ENCODE measurements around the gene REEP6.

REEP6 gene

DNA sequence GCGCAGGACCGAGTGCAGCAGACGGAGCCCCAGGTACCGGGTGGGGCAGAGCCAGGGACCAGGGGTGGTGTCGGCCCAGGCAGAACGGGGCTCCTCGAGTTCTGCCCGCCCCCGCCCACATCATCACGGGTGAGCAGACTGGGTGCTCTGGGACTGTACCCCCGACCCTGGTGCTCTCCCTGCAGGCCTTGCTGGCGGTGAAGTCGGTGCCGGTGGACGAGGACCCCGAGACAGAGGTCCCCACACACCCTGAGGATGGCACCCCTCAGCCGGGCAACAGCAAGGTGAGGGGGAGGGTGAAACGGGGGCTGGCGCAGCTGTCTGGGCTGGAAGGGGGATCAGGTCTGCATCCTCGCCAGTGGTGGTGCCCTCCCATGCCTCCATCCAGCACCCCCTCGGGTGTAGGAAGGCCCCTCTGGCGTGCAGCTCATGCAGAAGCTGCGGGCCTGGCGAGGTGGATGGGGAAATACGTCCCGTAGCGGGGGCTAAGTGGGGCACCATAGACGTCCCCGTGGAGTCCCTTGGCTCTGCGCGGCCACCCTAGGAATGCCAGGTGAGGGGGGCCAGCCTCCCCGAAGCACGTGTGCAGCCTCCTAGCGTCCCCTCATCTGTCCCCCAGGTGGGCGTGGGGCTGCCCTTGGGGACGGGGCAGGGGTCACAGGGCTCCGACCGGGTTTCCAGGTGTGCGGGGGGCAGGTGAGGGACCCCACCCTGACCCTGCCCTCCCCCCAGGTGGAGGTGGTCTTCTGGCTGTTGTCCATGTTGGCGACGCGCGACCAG lies 34.7 kb upstream of the REEP6 start:
- no peak for DNase-seq (ENCODE audit: low read depth)

DNA sequence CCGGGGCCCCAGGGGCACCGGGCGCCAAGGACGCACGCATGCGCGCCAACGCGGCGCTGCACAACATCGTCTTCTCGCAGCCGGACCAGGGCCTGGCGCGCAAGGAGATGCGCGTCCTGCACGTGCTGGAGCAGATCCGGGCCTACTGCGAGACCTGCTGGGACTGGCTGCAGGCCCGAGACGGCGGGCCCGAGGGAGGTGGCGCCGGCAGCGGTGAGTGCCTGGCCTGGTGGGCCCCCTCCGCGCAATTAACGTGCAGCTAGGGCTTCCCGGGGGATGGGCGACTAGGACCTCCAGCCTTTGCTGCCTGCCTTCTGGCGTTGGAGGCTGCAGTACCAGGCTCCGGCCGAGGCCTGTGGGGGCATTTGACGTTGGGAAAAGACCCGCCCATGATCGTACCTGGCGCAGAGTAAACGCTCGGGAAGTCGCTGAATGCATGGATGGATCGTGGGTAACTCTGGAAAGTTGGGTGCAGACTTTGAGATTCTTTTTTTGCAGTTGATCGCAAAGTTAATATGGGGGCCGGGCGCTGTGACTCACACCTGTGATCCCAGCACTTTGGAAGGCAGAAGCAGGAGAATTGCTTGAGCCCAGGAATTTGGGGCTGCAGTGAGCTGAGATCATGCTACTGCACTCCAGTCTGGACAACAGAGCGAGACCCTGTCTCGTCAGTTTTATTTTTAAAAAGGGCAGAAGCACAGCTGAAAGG lies 33.8 kb upstream of the REEP6 start:
- no peak for DNase-seq (ENCODE audit: low read depth)

DNA sequence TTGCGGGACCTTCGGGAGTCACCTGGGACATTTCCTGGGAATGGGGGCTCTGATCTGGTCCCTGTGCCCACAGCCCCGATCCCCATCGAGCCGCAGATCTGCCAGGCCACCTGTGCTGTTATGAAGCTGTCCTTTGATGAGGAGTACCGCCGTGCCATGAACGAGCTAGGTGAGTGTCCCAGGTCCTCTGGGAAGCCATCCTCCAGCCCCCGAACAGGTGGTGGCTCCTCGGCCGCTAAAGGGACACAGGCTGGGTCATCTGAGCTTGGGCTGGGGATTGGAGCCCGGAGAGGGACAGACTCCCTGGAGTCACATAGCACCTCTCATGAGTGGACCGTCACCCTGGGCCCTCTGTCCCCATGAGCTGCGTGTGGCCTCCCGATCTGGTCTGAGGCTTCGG lies 33.1 kb upstream of the REEP6 start:
- no peak for DNase-seq (ENCODE audit: low read depth)

DNA sequence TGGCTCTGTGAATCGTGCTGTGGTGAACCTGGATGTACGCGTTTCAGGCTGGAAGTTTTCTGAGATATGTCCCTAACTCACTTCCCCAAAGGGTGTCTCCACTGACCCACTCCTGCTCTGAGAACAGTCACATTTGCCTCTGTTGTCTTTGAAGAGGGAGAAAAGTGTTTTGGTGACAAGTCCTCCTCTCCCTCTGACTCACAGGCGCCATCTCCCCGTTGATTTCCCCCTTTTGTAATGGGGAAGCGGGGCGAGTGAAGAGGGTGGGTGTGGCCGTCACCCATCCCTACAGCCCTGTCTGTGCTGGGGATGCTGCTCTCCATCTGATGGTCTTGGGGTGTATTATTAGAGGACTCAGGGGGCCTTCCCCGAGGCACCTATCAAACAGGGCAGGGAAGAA lies 31.5 kb upstream of the REEP6 start:
- no peak for DNase-seq (ENCODE audit: low read depth)

DNA sequence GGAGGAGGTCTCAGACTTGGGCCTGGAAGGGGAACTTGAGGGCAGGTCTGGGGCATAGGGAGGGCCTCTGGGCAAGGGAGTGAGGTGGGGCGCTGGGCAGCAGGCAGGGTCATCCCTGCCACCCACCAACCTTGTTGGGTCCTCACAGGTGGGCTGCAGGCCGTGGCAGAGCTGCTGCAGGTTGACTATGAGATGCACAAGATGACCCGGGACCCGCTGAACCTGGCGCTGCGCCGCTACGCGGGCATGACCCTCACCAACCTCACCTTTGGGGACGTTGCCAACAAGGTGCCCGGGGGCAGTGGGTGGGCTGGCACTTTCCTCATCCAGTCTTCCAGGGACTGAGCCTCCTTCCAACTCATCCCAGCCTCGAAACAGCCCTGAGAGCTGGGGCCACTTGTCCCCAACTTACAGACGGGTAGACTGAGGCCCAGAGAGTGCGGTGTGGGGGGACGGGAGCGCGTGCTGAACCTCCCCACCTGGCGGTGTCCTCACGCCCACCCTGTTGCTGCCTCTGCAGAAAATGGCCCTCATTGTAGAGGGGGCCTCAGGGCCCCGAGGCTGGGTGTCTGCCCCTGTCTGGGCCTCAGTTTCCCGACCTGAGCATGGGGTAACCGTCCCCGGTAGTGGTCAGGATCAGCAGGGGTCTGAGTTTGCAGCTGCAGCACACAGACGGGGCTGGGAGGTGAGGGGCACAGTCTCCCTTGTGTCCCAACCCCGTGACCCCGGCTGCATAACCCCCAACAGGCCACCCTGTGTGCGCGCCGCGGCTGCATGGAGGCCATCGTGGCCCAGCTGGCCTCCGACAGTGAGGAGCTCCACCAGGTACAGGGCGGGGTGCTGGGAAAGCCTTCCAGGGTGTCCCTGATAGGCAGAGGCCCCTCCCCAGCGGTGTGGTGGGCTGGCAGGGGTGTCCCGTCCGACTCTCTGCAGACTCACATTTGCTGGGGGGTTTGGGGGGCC lies 30.7 kb upstream of the REEP6 start:
- DNase-seq (ENCODE audit: low read depth), result no peak

DNA sequence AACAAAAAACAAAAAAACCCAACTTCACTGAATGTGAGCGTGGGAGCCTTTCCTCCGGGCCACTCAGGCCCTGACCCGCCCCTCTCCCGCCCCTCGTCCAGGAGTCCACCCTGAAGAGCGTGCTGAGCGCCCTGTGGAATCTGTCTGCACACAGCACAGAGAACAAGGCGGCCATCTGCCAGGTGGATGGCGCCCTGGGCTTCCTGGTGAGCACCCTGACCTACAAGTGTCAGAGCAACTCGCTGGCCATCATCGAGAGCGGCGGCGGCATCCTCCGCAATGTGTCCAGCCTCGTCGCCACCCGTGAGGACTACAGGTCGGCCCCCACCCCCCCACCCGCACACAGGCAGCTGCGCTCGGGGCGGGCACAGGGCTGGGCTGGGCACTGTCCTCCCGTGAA lies 29.1 kb upstream of the REEP6 start:
- DNase-seq (ENCODE audit: low read depth), result no peak

DNA sequence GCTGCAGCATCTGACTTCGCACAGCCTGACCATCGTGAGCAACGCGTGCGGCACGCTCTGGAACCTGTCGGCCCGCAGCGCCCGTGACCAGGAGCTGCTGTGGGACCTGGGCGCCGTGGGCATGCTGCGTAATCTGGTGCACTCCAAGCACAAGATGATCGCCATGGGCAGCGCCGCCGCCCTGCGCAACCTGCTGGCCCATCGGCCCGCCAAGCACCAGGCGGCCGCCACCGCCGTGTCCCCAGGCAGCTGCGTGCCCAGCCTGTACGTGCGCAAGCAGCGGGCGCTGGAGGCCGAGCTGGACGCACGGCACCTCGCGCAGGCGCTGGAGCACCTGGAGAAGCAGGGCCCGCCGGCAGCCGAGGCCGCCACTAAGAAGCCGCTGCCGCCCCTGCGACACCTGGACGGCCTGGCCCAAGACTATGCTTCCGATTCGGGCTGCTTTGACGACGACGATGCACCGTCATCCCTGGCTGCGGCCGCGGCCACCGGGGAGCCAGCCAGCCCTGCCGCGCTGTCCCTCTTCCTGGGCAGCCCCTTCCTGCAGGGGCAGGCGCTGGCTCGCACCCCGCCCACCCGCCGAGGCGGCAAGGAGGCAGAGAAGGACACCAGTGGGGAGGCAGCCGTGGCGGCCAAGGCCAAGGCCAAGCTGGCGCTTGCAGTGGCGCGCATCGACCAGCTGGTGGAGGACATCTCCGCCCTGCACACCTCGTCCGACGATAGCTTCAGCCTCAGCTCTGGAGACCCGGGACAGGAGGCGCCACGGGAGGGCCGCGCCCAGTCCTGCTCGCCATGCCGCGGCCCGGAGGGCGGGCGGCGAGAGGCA lies 25.6 kb upstream of the REEP6 start:
- DNase-seq (ENCODE audit: low read depth), result no peak

DNA sequence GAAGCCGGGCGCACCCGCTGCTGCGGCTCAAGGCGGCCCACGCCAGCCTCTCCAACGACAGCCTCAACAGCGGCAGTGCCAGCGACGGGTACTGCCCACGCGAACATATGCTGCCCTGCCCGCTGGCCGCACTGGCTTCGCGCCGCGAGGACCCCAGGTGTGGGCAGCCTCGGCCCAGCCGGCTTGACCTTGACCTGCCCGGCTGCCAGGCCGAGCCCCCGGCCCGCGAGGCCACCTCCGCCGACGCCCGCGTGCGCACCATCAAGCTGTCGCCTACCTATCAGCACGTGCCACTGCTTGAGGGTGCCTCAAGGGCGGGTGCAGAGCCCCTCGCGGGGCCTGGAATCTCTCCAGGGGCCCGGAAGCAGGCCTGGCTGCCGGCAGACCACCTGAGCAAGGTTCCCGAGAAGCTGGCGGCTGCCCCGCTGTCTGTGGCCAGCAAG lies 24.9 kb upstream of the REEP6 start:
- DNase-seq (ENCODE audit: low read depth), result no peak

DNA sequence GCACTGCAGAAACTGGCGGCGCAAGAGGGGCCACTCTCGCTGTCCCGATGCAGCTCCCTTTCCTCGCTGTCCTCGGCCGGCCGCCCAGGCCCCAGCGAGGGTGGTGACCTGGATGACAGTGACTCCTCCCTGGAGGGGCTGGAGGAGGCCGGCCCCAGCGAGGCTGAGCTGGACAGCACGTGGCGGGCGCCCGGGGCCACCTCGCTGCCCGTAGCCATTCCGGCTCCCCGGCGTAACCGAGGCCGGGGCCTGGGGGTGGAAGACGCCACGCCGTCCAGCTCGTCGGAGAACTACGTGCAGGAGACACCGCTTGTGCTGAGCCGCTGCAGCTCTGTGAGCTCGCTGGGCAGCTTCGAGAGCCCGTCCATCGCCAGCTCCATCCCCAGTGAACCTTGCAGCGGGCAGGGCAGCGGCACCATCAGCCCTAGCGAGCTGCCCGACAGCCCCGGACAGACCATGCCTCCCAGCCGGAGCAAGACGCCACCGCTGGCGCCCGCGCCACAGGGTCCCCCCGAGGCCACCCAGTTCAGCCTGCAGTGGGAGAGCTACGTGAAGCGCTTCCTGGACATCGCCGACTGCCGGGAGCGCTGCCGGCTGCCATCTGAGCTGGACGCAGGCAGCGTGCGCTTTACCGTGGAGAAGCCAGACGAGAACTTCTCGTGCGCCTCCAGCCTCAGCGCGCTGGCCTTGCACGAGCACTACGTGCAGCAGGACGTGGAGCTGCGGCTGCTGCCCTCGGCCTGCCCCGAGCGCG lies 24.3 kb upstream of the REEP6 start:
- no peak for DNase-seq (ENCODE audit: low read depth)

DNA sequence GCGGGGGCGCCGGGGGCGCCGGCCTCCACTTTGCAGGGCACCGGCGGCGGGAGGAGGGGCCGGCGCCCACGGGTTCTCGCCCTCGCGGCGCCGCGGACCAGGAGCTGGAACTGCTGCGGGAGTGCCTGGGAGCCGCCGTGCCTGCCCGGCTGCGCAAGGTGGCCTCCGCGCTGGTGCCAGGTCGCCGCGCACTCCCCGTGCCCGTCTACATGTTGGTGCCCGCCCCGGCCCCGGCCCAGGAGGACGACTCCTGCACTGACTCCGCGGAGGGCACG lies 23.8 kb upstream of the REEP6 start:
- no peak for DNase-seq (ENCODE audit: low read depth)

DNA sequence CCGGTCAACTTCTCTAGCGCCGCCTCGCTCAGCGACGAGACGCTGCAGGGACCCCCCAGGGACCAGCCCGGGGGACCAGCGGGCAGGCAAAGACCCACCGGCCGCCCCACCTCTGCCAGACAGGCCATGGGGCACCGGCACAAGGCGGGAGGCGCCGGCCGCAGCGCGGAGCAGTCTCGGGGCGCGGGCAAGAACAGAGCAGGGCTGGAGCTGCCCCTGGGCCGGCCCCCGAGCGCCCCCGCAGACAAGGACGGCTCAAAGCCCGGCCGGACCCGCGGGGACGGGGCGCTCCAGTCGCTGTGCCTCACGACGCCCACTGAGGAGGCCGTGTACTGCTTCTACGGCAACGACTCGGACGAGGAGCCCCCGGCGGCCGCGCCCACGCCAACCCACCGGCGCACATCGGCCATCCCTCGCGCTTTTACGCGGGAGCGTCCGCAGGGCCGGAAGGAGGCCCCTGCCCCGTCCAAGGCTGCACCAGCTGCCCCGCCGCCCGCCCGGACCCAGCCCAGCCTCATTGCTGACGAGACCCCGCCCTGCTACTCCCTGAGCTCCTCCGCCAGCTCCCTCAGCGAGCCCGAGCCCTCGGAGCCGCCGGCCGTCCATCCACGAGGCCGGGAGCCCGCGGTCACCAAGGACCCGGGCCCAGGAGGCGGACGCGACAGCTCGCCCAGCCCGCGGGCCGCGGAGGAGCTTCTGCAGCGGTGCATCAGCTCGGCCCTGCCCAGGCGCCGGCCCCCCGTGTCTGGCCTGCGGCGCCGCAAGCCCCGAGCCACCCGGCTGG lies 23.3 kb upstream of the REEP6 start:
- DNase-seq (ENCODE audit: low read depth), result no peak

DNA sequence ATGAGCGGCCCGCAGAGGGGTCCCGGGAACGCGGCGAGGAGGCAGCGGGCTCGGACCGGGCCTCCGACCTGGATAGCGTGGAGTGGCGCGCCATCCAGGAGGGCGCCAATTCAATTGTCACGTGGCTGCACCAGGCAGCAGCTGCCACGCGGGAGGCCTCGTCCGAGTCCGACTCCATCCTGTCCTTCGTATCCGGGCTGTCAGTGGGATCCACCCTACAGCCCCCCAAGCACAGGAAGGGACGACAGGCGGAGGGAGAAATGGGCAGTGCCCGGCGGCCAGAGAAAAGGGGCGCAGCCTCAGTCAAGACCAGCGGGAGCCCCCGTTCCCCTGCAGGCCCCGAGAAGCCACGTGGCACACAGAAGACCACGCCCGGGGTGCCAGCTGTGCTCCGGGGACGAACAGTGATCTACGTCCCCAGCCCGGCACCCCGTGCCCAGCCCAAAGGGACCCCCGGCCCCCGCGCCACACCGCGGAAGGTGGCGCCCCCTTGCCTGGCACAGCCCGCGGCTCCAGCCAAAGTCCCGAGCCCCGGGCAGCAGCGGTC lies 22.6 kb upstream of the REEP6 start:
- DNase-seq (ENCODE audit: low read depth), result no peak

DNA sequence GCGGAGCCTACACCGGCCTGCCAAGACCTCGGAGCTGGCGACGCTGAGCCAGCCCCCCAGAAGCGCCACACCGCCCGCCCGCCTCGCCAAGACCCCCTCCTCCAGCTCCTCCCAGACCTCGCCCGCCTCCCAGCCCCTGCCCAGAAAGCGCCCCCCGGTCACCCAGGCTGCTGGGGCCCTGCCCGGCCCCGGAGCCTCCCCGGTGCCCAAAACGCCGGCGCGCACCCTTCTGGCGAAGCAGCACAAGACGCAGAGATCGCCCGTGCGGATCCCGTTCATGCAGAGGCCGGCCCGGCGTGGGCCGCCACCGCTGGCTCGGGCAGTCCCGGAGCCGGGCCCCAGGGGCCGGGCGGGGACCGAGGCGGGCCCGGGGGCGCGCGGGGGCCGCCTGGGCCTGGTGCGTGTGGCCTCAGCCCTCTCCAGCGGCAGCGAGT lies 22.1 kb upstream of the REEP6 start:
- no peak for DNase-seq (ENCODE audit: low read depth)

DNA sequence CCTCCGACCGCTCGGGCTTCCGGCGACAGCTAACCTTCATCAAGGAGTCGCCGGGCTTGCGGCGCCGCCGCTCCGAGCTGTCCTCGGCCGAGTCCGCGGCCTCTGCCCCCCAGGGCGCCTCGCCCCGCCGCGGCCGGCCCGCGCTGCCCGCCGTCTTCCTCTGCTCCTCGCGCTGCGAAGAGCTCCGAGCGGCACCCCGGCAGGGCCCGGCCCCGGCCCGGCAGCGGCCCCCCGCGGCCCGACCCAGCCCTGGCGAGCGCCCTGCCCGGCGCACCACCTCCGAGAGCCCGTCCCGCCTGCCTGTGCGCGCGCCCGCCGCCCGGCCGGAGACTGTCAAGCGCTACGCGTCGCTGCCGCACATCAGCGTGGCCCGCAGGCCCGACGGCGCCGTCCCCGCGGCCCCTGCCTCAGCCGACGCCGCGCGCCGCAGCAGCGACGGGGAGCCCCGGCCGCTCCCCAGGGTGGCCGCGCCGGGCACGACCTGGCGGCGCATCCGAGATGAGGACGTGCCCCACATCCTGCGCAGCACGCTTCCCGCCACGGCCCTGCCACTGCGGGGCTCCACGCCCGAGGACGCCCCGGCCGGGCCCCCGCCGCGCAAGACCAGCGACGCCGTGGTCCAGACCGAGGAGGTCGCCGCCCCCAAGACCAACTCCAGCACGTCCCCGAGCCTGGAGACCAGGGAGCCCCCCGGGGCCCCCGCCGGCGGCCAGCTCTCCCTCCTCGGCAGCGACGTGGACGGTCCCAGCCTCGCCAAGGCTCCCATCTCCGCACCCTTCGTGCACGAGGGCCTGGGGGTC lies 21.5 kb upstream of the REEP6 start:
- DNase-seq (ENCODE audit: low read depth), result no peak

DNA sequence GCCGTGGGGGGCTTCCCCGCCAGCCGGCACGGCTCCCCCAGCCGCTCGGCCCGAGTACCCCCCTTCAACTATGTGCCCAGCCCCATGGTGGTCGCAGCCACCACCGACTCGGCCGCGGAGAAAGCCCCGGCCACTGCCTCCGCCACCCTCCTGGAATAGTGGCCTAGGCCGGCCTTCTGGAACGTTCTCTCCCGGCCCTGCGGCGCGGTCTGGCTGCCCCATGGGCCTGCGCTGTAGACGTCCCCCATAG lies 21.0 kb upstream of the REEP6 start:
- DNase-seq (ENCODE audit: low read depth), result no peak

DNA sequence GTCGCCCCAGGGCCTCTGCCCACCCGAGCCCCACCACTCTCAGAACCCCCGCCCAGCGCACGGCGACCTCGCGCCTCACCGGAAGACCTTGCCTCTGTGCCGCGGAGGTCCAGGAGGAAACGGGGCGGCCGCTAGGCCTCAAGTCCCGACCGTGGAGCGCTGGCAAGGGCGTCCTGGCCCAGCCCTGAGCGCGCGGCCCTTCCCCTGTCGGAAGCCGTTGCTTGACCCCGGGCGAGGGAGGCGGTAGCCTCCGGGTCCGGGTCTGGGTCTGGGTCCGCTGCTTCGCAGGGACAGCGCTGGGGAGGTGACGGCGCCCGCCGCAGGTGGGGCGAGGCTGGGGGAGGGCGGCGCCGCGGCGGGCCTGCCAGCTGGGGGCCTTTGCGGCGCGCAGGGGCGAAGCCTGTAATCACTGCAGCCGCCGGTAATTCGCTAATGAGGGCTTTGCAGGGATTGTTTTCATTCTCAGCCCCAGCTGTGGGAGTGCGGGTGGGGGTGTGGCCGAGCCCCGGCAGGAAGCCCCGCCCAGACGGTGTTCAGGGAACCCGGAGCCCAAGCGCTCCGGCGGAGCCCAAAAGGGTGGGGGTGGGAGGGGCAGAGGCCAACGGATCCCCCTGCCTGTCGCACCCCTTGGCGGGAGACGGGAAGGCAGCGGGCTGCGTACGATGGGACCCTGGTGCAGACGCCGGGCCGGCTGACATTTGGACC lies 20.5 kb upstream of the REEP6 start:
- DNase-seq (ENCODE audit: low read depth), result peak; percentile 53

DNA sequence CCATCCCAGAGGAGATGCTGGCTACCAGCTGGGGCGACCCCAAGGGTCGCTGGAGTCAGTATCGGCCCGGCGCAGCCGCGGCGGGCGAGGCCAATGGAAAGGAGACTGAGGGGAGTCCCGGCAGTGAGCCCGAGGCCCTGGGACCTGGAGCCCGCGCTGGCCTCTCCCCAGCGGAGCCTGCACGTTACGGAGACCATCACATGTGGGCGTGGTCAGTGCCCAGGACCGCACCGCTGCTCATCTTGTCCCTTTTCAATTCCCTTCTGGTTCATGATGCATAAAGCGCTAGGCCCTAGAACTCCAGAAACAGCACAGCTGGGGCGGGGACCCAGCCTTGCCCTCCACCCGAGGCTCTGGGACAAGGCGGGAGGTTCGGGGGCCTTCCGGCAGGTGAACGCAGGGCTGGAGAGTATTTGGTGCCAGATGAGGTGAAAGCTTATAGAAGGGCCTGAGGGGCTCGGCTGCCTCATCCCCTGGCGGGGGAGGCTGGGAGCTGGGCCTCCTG lies 19.9 kb upstream of the REEP6 start:
- no peak for DNase-seq (ENCODE audit: low read depth)

DNA sequence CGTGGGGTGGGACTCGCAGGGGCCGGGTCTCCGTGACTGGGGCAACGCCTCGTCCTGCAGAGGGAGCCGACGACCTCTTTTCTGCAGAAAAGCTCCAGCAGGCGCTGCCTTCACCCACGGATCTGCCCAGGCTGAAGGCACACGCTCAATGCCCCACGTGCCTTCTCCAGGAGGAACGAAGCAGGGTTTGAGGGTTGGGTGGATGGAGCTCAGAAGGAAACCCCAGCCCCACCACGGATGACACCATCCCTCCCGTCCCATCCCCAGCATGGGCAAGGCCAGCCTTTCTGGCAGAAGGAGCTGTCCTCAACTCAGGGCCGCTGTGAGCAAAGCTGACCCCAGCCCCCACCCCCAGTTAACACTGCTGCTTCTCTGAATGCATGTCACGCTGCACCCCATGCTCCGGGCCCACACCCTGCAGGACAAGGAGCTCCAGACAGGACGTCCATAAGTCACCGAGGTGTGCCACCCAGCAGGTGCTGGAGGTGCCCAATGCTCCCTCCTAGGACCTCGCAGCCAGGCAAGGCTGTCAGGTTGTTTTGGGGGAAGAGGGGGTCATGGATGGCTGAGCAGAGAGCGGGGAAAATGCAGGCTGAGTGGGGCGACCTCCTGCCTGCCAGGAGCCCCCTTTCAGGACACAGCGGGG lies 19.3 kb upstream of the REEP6 start:
- no peak for DNase-seq (ENCODE audit: low read depth)

Data from stimulated activated CD8-positive, alpha-beta memory T cell treated with anti-CD3 and anti-CD28 coated beads, Interleukin-12 subunit alpha, Interleukin-12 subunit beta, amount 100 ng/mL, for 4 hours (primary cell).